HG03025 (cell line): ENCODE measurements around the gene ONECUT3.

Source experiments
- ATAC-seq: cut with Tn5 transposase; IDR thresholded peaks from one replicate; pipeline ENCODE4 v1.9.1; 2021; ENCODE audit warnings: mild to moderate bottlenecking, moderate library complexity; ENCODE audit not compliant: unreplicated experiment, low FRiP score

Gene ONECUT3

GRCh38 chr19:1765904-1766799 is 12.8 kb downstream of the ONECUT3 start:
- no peak for ATAC-seq

GRCh38 chr19:1766800-1767352 is 13.6 kb downstream of the ONECUT3 start:
- ATAC-seq = no peak

DNA sequence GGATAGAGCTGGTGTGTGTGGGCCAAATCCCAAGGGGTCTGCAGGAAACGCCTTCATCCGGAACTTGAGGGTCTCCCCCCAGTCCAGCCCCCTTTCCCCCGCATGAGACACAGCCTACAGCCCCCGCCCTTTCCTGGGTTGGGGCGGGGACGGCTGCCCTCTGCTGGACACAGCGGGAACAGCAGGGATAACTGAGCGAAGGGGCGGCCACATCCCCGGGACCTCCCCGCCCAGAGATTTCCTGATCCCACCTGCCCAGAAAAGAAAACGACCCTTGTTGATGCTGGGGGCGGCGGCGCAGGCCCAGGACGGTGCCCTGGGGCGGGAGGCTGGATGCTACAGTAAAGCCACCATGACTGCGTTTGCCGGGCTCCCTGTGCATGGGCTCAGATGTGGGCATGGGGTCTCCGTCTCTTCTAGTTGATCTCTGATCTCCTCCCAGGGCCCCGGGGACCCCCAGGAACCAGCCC is 14.2 kb downstream of the ONECUT3 start:
- no peak for ATAC-seq

- ATAC-seq = no peak
Measured at GRCh38 chr19:1768248-1768647, 14.9 kb downstream of the ONECUT3 start.

- no peak for ATAC-seq
Measured at GRCh38 chr19:1768918-1769644, 15.8 kb downstream of the ONECUT3 start.

- ATAC-seq = no peak
Measured at GRCh38 chr19:1769645-1769985, 16.3 kb downstream of the ONECUT3 start.

- ATAC-seq = no peak
Measured at GRCh38 chr19:1770866-1771576, 17.7 kb downstream of the ONECUT3 start.

DNA sequence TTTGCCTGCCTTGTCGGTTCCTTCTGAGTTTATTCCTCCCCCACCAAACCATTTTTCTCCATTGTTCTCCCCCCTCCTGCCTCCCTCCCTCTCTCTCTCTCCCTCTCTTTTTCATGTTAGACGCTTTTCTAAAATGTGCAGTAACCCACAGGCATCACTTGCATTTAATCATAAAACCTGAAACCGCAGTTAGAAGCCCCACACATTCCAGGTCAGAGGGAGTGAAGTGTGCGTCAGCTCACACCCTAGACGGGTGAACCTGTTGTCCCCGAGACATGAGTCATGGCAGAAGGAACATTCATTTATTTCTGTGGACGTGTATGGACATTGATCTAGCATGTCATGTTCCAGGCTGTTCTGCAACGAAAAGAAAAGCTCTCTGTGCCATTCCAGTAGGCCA is 19.9 kb downstream of the ONECUT3 start:
- ATAC-seq = no peak

- ATAC-seq = no peak
Measured at GRCh38 chr19:1774989-1775772, 21.9 kb downstream of the ONECUT3 start.

- no peak for ATAC-seq
Measured at GRCh38 chr19:1775951-1776605, 22.8 kb downstream of the ONECUT3 start.

- ATAC-seq = no peak
Measured at GRCh38 chr19:1776606-1777147, 23.4 kb downstream of the ONECUT3 start.

- no peak for ATAC-seq
Measured at GRCh38 chr19:1777149-1777548, 23.8 kb downstream of the ONECUT3 start.

- no peak for ATAC-seq
Measured at GRCh38 chr19:1779574-1779973, 26.3 kb downstream of the ONECUT3 start.

DNA sequence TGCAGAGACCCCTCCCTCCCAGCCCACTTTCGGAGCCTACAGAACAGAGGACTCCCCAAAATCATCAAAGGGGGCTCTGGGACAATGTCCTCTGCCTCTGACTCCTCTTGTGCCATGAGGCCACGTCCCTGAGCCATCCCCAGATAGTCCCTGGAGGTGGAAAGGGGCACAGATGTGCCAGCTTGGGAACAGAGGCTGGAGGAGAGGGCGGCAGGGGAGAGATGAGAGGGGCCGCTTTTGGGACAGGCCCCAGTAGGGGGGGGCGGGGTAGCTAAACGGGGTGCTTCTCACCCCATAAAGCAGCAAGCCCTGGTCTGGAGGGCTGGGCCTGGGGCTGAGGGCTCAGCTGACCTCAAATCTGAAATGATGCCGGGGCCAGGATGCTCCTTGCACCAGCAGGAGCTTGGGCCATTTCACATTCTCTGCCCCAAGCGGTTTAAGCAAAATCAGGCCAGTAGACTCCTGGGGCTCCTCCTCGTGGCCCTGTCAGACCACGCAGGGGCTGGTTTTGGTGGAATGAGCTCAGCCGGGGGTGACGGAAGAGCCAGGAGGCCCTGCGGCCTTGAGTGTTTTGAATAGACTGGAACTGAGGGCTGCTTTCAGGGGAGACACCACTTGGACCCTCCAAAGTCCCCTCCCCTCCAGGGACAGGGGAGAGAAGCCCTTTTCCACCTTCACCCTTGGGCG is 27.1 kb downstream of the ONECUT3 start:
- ATAC-seq = no peak

- no peak for ATAC-seq
Measured at GRCh38 chr19:1782521-1782920, 29.2 kb downstream of the ONECUT3 start.

- no peak for ATAC-seq
Measured at GRCh38 chr19:1783354-1783753, 30.0 kb downstream of the ONECUT3 start.

GRCh38 chr19:1783874-1784273 is 30.6 kb downstream of the ONECUT3 start:
- no peak for ATAC-seq

- ATAC-seq = no peak
Measured at GRCh38 chr19:1785310-1785709, 32.0 kb downstream of the ONECUT3 start.

DNA sequence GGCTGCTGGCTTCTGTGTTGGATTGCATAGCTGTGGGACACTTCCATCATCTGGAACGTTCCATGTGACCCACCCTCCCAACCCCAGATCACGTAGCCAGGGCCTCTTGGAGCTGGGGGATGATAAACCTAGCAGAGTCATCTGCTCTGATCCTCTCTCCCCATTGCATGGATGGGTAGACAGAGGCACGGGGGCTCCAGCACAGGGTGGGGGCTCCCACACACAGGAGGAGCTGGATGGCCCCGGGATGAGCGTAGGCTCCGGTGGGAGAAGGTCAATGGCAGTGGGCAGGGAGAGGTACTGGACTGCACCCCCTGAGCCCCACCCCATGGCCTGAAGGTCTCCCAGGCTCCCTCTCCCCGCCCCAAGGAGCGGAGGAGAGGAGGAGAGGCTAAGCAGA is 33.4 kb downstream of the ONECUT3 start:
- no peak for ATAC-seq
